Measurements from ENCODE around the gene TREX2. TPM values are rescaled to one million over a fixed set of nuclear protein-coding genes. Genes with fewer than 3 reads are reported as not detected.

TREX2 gene
- total and polyA plus RNA-seq, 10 of the 15 experiments (the other 5 are each of a cell fraction or from before 2014, with no cell fraction given): 0.09 to 0.97 (median 0.60) TPM; not detected in 3

- TF ChIP-seq BCLAF1 (IDR thresholded peaks at IDR 0.05) (no peak), RELA (IDR thresholded peaks at IDR 0.05; ENCODE audit: borderline replicate concordance, partially characterized antibody) (no peak)
These were observed 46.1 kb upstream of the TREX2 start (continued) for GRCh38 chrX:153491918-153492317.

GRCh38 chrX:153491351-153491914, 45.6 kb upstream of the TREX2 start:
- intact Hi-C loops (cut with micrococcal nuclease; ENCODE audit: unreplicated experiment) (no loop called here), in situ Hi-C loops (cut with MboI) (no loop called here)
- Histone ChIP-seq H3K4me2 (ENCODE audit: control insufficient read depth, insufficient read depth) (no peak overlapping the region), H3K27me3 (replicated peaks in 1 of 2; ENCODE audit: control insufficient read depth in 2 of 2, insufficient read depth in 2 of 2, low read length in 1 of 2) (no peaks in the 10 kb centered on the region), H3K79me2 (ENCODE audit: control insufficient read depth, insufficient read depth, low read length) (no peaks in the 10 kb centered on the region), H4K20me1 (ENCODE audit: control insufficient read depth, insufficient read depth) (no peaks in the 10 kb centered on the region), H3K36me3 (ENCODE audit: control insufficient read depth in 2 of 2, insufficient read depth in 2 of 2, low read length in 1 of 2) (no peaks in the 10 kb centered on the region), H3K27ac (ENCODE audit: control insufficient read depth, insufficient read depth) (no peak overlapping the region), H2AFZ (ENCODE audit: control insufficient read depth, low read depth, low read length) (no peak overlapping the region), H3K9me3 (replicated peaks; ENCODE audit: control insufficient read depth, insufficient read depth, low read length) (no peaks in the 10 kb centered on the region; the same call in 2 of the 3 replicates), H3K4me3 (no peak overlapping the region), H3K4me1 (ENCODE audit: control insufficient read depth, insufficient read depth, low read length) (no peaks in the 10 kb centered on the region), H3K9ac (ENCODE audit: control insufficient read depth, insufficient read depth, low read length) (no peak overlapping the region)
- RAD21 ChIA-PET (ENCODE audit: unreplicated experiment): no interaction called here
- DNase-seq (ENCODE audit: low read depth, low spot score) (no peak), FAIRE-seq (no peak), ATAC-seq (no peak)
- BruUV-seq (replicated peaks): no TSS peak
- CTCF ChIA-PET: no interaction called here
- 20% methylated on average over 8 of the region's 10 CpGs for WGBS (ENCODE audit: insufficient coverage, insufficient replicate concordance, low lambda C conversion rate, missing lambda C conversion rate)
- SMC1A ChIA-PET (ENCODE audit: uncharacterized antibody, unreplicated experiment): no interaction called here
- POLR2A ChIA-PET: no interaction called here
- TF ChIP-seq KLF5 (IDR thresholded peaks at IDR 0.05; ENCODE audit: partially characterized antibody): no peak
- TF ChIP-seq RFX5 (IDR thresholded peaks at IDR 0.05; ENCODE audit: low read depth, low read length): no peak
- TF ChIP-seq TCF3 (IDR thresholded peaks at IDR 0.05; ENCODE audit: borderline replicate concordance, insufficient read depth, low read depth, low read length): no peak
- TF ChIP-seq PAX8 (IDR thresholded peaks at IDR 0.05): no peak
- TF ChIP-seq ZBTB4 (CRISPR knock-in tag; IDR thresholded peaks at IDR 0.05): no peak
- no peak for TF ChIP-seq NR2F1 (conservative IDR thresholded peaks at IDR 0.05)
- no peak for TF ChIP-seq IRF3 (IDR thresholded peaks at IDR 0.05)
- no peak for TF ChIP-seq IRF4 (IDR thresholded peaks at IDR 0.05; ENCODE audit: low read depth, low read length)
- no peak for TF ChIP-seq STAT3 (IDR thresholded peaks at IDR 0.05; ENCODE audit: low read depth, low read length)
- no peak for TF ChIP-seq CEBPB (IDR thresholded peaks at IDR 0.05; ENCODE audit: borderline replicate concordance in 1 of 2, low read depth in 2 of 2, low read length in 2 of 2)
- no peak for TF ChIP-seq ETV6 (conservative IDR thresholded peaks at IDR 0.05 in 1 of 2, IDR thresholded peaks at IDR 0.05 in 1 of 2; ENCODE audit: borderline replicate concordance in 1 of 2, low read depth in 1 of 2)
- no peak for TF ChIP-seq WRNIP1 (IDR thresholded peaks at IDR 0.05; ENCODE audit: borderline replicate concordance, low read depth, low read length)
